ENCODE data around the gene SLC6A5. TPM values are rescaled to one million over a fixed set of nuclear protein-coding genes. Genes with fewer than 3 reads are reported as not detected.

Gene SLC6A5
- total RNA-seq, 1 experiment from 2014 or later, result not detected

DNA sequence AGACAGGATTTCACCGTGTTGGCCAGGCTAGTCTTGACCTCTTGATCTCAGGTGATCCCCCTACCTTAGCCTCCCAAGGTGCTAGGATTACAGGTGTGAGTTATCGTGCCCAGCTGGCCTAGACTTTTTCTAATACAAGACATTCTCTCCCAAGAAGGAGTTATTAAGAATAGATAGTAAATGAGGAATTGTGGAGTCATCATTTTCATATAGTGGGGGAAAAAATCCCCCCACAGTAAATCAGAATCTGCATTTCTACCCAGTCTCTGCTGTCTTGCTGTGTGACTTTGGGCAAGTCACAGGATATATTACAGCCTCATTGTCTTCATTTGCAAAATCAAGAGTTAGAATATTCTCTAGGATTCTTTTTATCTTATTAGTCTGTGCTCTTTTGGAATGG, 21.6 kb downstream of the SLC6A5 start:
- Histone ChIP-seq H3K9ac (ENCODE audit: extremely low read depth, insufficient read length, low read length) (no peak overlapping the region), H3K4me1 (ENCODE audit: insufficient read depth, low read length) (peaks cover 12% of the 10 kb centered on the region; the same call in 1 of the 2 replicates), H2BK12ac (ENCODE audit: insufficient read length, low read depth, low read length) (no peak overlapping the region), H3K9me3 (ENCODE audit: control insufficient read depth, low read depth, low read length) (no peaks in the 10 kb centered on the region), H2BK15ac (ENCODE audit: low read depth, low read length) (no peak overlapping the region), H4K8ac (replicated peaks; ENCODE audit: insufficient read length, low read depth, low read length) (no peak overlapping the region), H3K27me3 (ENCODE audit: insufficient read depth, low read length) (no peaks in the 10 kb centered on the region), H3K4ac (ENCODE audit: low read depth, low read length) (no peak overlapping the region), H3K23me2 (ENCODE audit: insufficient read length, low read depth, low read length, poor library complexity, severe bottlenecking) (no peaks in the 10 kb centered on the region), H3K4me2 (ENCODE audit: insufficient read depth, insufficient read length, low read length) (no peak overlapping the region), H3K18ac (ENCODE audit: insufficient read length, low read depth, low read length) (no peak overlapping the region), H3K79me2 (ENCODE audit: insufficient read depth, low read length) (no peaks in the 10 kb centered on the region), H4K20me1 (ENCODE audit: control insufficient read depth, insufficient read depth, insufficient read length) (no peaks in the 10 kb centered on the region), H3K23ac (ENCODE audit: insufficient read length, low read depth, low read length) (no peak overlapping the region), H2BK120ac (ENCODE audit: low read depth, low read length, poor library complexity, severe bottlenecking) (no peak overlapping the region), H3K27ac (ENCODE audit: insufficient read length, low read depth, low read length) (no peak overlapping the region), H2AFZ (ENCODE audit: low read length) (no peak overlapping the region), H2AK5ac (ENCODE audit: insufficient read length, low read length) (no peak overlapping the region), H3T11ph (ENCODE audit: low read length) (no peak overlapping the region), H3K79me1 (ENCODE audit: insufficient read depth, low read depth, low read length, poor library complexity, severe bottlenecking) (no peaks in the 10 kb centered on the region), H3K56ac (ENCODE audit: insufficient read length, low read depth, low read length) (no peak overlapping the region), H4K5ac (ENCODE audit: insufficient read length, low read depth, low read length) (no peak overlapping the region), H3K14ac (ENCODE audit: insufficient read depth, low read length) (no peak overlapping the region), H2BK5ac (ENCODE audit: insufficient read length, low read length) (no peak overlapping the region), H2BK20ac (ENCODE audit: low read depth, low read length, poor library complexity, severe bottlenecking) (no peak overlapping the region), H4K91ac (ENCODE audit: insufficient read length, low read depth, low read length) (no peak overlapping the region)
- H3K27ac Mint-ChIP-seq, result peak overlapping the region in 1 of 3 experiments; percentile 87; a peak in 3 of 7 replicates
- no peaks in the 10 kb centered on the region for H3K36me3 Mint-ChIP-seq (ENCODE audit: insufficient read depth in 1 of 3, low read depth in 3 of 3)
- H3K4me3 Mint-ChIP-seq, result no peak overlapping the region
- H3K4me1 Mint-ChIP-seq, result peaks cover 31 to 32% of the 10 kb centered on the region in 2 experiments
- DNase-seq, result no peak
- peaks cover 12% of the 10 kb centered on the region; the same call in 1 of the 2 replicates for H3K27me3 Mint-ChIP-seq (ENCODE audit: low read depth)
- no CpG with 5 or more reads among the region's 2 CpGs for WGBS (ENCODE audit: extremely low coverage, insufficient read length, low lambda C conversion rate)
- H3K9me3 Mint-ChIP-seq, result no peaks in the 10 kb centered on the region
- TF ChIP-seq CTCF (conservative IDR thresholded peaks at IDR 0.05), result no peak

Measured in H9 (cell line).